ENCODE measurements around the gene KSR2. TPM values are rescaled to one million over a fixed set of nuclear protein-coding genes. Genes with fewer than 3 reads are reported as not detected.

Gene KSR2
- total and polyA plus RNA-seq, 10 of the 15 experiments (the other 5 are each of a cell fraction or from before 2014, with no cell fraction given), result under 0.01 to 1.5 (median 0.01) TPM; not detected in 3

- Histone ChIP-seq H3K4me2 (ENCODE audit: control insufficient read depth, insufficient read depth) (no peak overlapping the region), H3K9ac (ENCODE audit: control insufficient read depth, insufficient read depth, low read length) (no peak overlapping the region), H3K9me3 (replicated peaks; ENCODE audit: control insufficient read depth, insufficient read depth, low read length) (no peaks in the 10 kb centered on the region; the same call in 2 of the 3 replicates), H3K4me3 (no peak overlapping the region), H4K20me1 (ENCODE audit: control insufficient read depth, insufficient read depth) (no peaks in the 10 kb centered on the region), H3K27ac (ENCODE audit: control insufficient read depth, insufficient read depth) (no peak overlapping the region), H2AFZ (ENCODE audit: control insufficient read depth, low read depth, low read length) (no peak overlapping the region), H3K79me2 (ENCODE audit: control insufficient read depth, insufficient read depth, low read length) (no peaks in the 10 kb centered on the region), H3K27me3 (replicated peaks in 1 of 2; ENCODE audit: control insufficient read depth in 2 of 2, insufficient read depth in 2 of 2, low read length in 1 of 2) (no peaks in the 10 kb centered on the region), H3K36me3 (ENCODE audit: control insufficient read depth in 2 of 2, insufficient read depth in 2 of 2, low read length in 1 of 2) (no peaks in the 10 kb centered on the region), H3K4me1 (ENCODE audit: control insufficient read depth, insufficient read depth, low read length) (no peaks in the 10 kb centered on the region)
- ChIA-PET CTCF (interaction anchor here (0.6 to 2.1 kb wide), 4 partner anchors 18 to 1629 kb away, joined by 3 to 10 read pairs (median 4); no protein-coding TSS in a partner anchor), RAD21 (ENCODE audit: unreplicated experiment) (no interaction called here), SMC1A (ENCODE audit: uncharacterized antibody, unreplicated experiment) (interaction anchor here (1.1 kb wide), 1 partner anchor 8 kb away, joined by 3 read pairs; no protein-coding TSS in a partner anchor), POLR2A (no interaction called here)
- in situ Hi-C loops (cut with MboI) (no loop called here), intact Hi-C loops (cut with micrococcal nuclease; ENCODE audit: unreplicated experiment) (no loop called here)
- no peak for FAIRE-seq
- no TSS peak for BruUV-seq (replicated peaks)
- DNase-seq (ENCODE audit: low read depth, low spot score), result no peak
- no peak for ATAC-seq
- TF ChIP-seq TAF1 (IDR thresholded peaks at IDR 0.05; ENCODE audit: borderline replicate concordance, low read depth, low read length) (no peak), E4F1 (IDR thresholded peaks at IDR 0.05; ENCODE audit: borderline replicate concordance, partially characterized antibody) (no peak), IRF3 (IDR thresholded peaks at IDR 0.05) (no peak), ZNF207 (IDR thresholded peaks at IDR 0.05; ENCODE audit: borderline replicate concordance) (no peak), RCOR1 (conservative IDR thresholded peaks at IDR 0.05; ENCODE audit: low read depth, low read length) (no peak), ZNF24 (IDR thresholded peaks at IDR 0.05) (no peak), TARDBP (IDR thresholded peaks at IDR 0.05; ENCODE audit: borderline replicate concordance) (no peak), BCL11A (IDR thresholded peaks at IDR 0.05; ENCODE audit: low read depth, low read length) (no peak), NFXL1 (IDR thresholded peaks at IDR 0.05; ENCODE audit: borderline replicate concordance) (no peak), HDAC2 (IDR thresholded peaks at IDR 0.05) (no peak)
- WGBS (ENCODE audit: insufficient coverage, insufficient replicate concordance, low lambda C conversion rate, missing lambda C conversion rate), result 0% methylated on average over 4 of the region's 4 CpGs
These were observed 149.6 kb downstream of the KSR2 start for GRCh38 chr12:117819160-117819559.

Data from GM12878 (cell line).